Transverse colon (tissue), 4 donors: ENCODE results near the gene ACSF3. TPM values are rescaled to one million over a fixed set of nuclear protein-coding genes. Genes with fewer than 3 reads are reported as not detected.

Experiments
- DNase-seq: peaks from one replicate; pipeline ENCODE4 v3.0.0-alpha.2; 2019
- H3K27ac ChIP-seq, 4 donors: fragments of 200-600 bp; sonication (generic); 2 replicates each; pipeline ENCODE4 v1.5.1; 2016 to 2018; ENCODE audit warnings: inconsistent platforms in 4 of 4
- H3K27me3 ChIP-seq: fragments of 200-600 bp; sonication (generic); 2 replicates; pipeline ENCODE4 v1.5.1; 2017; ENCODE audit warnings: inconsistent platforms
- H3K36me3 ChIP-seq, 4 donors: fragments of 200-600 bp; sonication (generic); 2 replicates each; pipeline ENCODE4 v1.5.1; 2017 to 2019; ENCODE audit warnings: inconsistent platforms in 4 of 4
- H3K4me1 ChIP-seq, 4 donors: fragments of 200-600 bp; sonication (generic); 2 replicates each; pipeline ENCODE4 v1.5.1; 2017 to 2020; ENCODE audit warnings: inconsistent platforms in 4 of 4
- H3K4me3 ChIP-seq, 4 donors: fragments of 200-600 bp; sonication (generic); 1 replicate in 1 of 4; 2 replicates in 3 of 4; pipeline versions ENCODE4 v1.5.1 to v1.6.1; 2017 to 2019; ENCODE audit warnings: inconsistent platforms in 4 of 4
- H3K9me3 ChIP-seq, 2 donors: fragments of 200-600 bp; sonication (generic); 2 replicates each; pipeline ENCODE4 v1.5.1; 2017 to 2019; ENCODE audit warnings: inconsistent platforms in 2 of 2
- EP300 ChIP-seq: sonication (generic); formaldehyde crosslinking; IDR thresholded peaks from one replicate; pipeline ENCODE4 v1.6.1; 2017; ENCODE audit warnings: antibody characterized with exemption, low read depth
- POLR2A ChIP-seq: fragments of 450-650 bp; IDR thresholded peaks from one replicate; pipeline ENCODE4 v1.6.1; 2016; ENCODE audit warnings: antibody characterized with exemption, mild to moderate bottlenecking, moderate library complexity
- POLR2AphosphoS5 ChIP-seq, 3 donors: sonication (generic); formaldehyde crosslinking; IDR thresholded peaks; one replicate each; pipeline ENCODE4 v1.6.1; 2016; ENCODE audit warnings: antibody characterized with exemption in 3 of 3
- WGBS, 2 donors: methylation state at CpG; one replicate each; pipeline ENCODE4 v1.1.5; 2018; ENCODE audit warnings: low coverage in 1 of 2; 5-methylcytosine and 5-hydroxymethylcytosine counted together
- in situ Hi-C, 4 donors: fragments of 200-750 bp; cut with MboI; loops; one replicate each; pipeline versions ENCODE4 v1.15.0 to v1.15.1; 2017; ENCODE audit warnings: low sequenced_read_pairs in 3 of 4, low pct_ligation_motif_present in 1 of 4, low pct_unique_long_range_greater_than_20kb in 1 of 4
- intact Hi-C: fragments of 100-400 bp; cut with DNase I; formaldehyde crosslinking; loops from one replicate; pipeline ENCODE4 v1.15.1; 2023; ENCODE audit warnings: low total_unique reads
- total RNA-seq, 4 donors: library from RNA; depleted of rRNA; stranded (reverse); fragments of >200 nt; gene quantifications; one replicate each; pipeline ENCODE4 v1.1.0, GENCODE V29; 2016
- TF ChIP-seq, protein P1 (sequence below), 5 experiments: fragments of 200-600 bp in 3 of 5; fragments of 450-650 bp in 2 of 5; sonication (generic) in 3 of 5; IDR thresholded peaks; 1 replicate in 2 of 5; 2 replicates in 3 of 5; pipeline ENCODE4 v1.5.1; 2016 to 2017; ENCODE audit warnings: antibody characterized with exemption in 5 of 5, inconsistent platforms in 3 of 5, mild to moderate bottlenecking in 2 of 5, moderate library complexity in 1 of 5

Gene ACSF3
- total RNA-seq, 4 donors from 2014 or later, result 54.5 to 120 (median 75.8) TPM

- Histone ChIP-seq H3K4me3 (no peak overlapping the region), H3K27ac (no peak overlapping the region), H3K27me3 (no peaks in the 10 kb centered on the region), H3K4me1 (no peaks in the 10 kb centered on the region), H3K9me3 (peaks cover 0 to 4% of the 10 kb centered on the region in 2 donors), H3K36me3 (peaks cover 0 to 18% (median 6%) of the 10 kb centered on the region in 4 donors)
- DNase-seq, result no peak
- in situ Hi-C loops, result no loop called here
- no peak for TF ChIP-seq POLR2A
- WGBS, 2 donors, result 88 to 97% methylated on average over 6 to 25 of the region's 25 CpGs
- intact Hi-C loops, result no loop called here
These were observed 39.9 kb downstream of the ACSF3 start for GRCh38 chr16:89133457-89134127.

- intact Hi-C loops, result no loop called here
- H3K9me3 ChIP-seq, result peaks cover 0 to 2% of the 10 kb centered on the region in 2 donors
- in situ Hi-C loops, result no loop called here
- H3K27ac ChIP-seq, result no peak overlapping the region
- DNase-seq, result no peak
- 96 to 100% methylated on average over 6 to 20 of the region's 20 CpGs for WGBS, 2 donors
- no peaks in the 10 kb centered on the region for H3K4me1 ChIP-seq
- H3K36me3 ChIP-seq, result peaks cover 0 to 18% (median 6%) of the 10 kb centered on the region in 4 donors
- TF ChIP-seq POLR2A (no peak), POLR2AphosphoS5 (IDR thresholded peaks at IDR 0.05) (no peak)
- TF ChIP-seq, protein P1, sequence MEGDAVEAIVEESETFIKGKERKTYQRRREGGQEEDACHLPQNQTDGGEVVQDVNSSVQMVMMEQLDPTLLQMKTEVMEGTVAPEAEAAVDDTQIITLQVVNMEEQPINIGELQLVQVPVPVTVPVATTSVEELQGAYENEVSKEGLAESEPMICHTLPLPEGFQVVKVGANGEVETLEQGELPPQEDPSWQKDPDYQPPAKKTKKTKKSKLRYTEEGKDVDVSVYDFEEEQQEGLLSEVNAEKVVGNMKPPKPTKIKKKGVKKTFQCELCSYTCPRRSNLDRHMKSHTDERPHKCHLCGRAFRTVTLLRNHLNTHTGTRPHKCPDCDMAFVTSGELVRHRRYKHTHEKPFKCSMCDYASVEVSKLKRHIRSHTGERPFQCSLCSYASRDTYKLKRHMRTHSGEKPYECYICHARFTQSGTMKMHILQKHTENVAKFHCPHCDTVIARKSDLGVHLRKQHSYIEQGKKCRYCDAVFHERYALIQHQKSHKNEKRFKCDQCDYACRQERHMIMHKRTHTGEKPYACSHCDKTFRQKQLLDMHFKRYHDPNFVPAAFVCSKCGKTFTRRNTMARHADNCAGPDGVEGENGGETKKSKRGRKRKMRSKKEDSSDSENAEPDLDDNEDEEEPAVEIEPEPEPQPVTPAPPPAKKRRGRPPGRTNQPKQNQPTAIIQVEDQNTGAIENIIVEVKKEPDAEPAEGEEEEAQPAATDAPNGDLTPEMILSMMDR (IDR thresholded peaks at IDR 0.05), result no peak
- no peak overlapping the region for H3K4me3 ChIP-seq
- no peaks in the 10 kb centered on the region for H3K27me3 ChIP-seq
These were observed 40.6 kb downstream of the ACSF3 start for GRCh38 chr16:89134269-89134668.

DNA sequence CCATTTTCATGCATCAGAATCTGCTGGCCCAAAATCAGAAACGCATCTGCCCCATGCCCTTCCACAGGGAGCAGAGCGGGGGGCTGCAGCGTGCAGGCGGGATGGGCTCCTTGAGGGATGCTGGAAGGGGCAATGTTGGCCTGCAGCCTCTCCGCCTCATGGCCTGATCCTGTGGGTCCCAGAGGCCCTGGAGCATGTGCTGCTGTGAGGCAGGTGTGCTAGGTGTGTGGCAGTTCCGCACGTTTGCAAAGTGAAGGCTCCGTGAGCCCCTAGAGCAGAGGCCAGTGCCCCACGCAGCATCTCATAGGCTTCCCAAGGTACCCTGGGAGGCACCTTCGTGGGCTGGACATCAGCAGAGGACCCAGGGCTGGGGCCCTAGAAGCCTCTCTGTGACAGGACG lies 41.5 kb downstream of the ACSF3 start:
- Histone ChIP-seq H3K4me3 (no peak overlapping the region), H3K36me3 (peaks cover 0 to 18% (median 6%) of the 10 kb centered on the region in 4 donors), H3K4me1 (no peaks in the 10 kb centered on the region), H3K27me3 (no peaks in the 10 kb centered on the region), H3K9me3 (no peaks in the 10 kb centered on the region), H3K27ac (no peak overlapping the region)
- no peak for DNase-seq
- in situ Hi-C loops (no loop called here), intact Hi-C loops (no loop called here)
- TF ChIP-seq EP300 (no peak), POLR2A (no peak), POLR2AphosphoS5 (IDR thresholded peaks at IDR 0.05) (no peak)
- TF ChIP-seq, protein P1 (IDR thresholded peaks at IDR 0.05), result no peak
- WGBS, 2 donors, result 87 to 97% methylated on average over 3 to 11 of the region's 11 CpGs

DNA sequence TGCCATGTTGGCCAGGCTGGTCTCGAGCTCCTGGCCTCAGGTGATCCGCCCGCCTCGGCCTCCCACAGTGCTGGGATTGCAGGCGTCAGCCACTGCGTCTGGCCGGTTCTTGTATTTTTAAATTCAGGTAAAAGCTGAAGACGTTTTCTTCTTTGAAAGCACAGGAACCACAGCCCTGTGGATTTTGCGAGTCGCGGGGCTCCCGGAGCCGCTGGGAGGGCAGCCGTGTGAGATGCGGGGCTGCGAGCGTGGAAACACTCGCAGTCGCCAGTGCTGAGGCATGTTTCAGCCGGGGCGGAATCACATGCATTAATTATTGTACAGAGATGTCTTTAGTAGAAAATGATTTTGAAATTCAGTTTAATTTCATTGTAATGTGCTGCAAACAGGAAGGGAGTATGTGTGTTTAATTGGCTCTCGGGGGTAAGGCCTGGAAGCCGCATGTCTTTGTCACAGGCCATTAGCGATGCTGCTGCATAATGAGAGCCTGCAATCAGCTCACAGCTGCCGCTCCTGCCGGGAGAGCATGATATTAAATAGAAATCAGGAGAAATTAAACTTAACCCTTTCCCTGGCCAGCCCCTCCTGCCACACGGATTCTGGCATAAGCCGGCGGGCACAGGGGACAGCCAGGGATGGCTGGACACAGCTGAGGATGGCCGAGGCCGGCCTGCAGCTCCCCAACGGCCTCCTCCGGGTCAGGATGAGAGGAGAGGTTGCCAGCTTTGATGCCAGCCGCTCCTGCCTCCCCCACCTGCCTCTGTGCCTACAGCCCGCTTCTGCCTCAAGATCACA lies 42.5 kb downstream of the ACSF3 start:
- H3K36me3 ChIP-seq, result peaks cover 0 to 21% (median 9%) of the 10 kb centered on the region in 4 donors
- no peaks in the 10 kb centered on the region for H3K4me1 ChIP-seq
- no peak for TF ChIP-seq POLR2AphosphoS5 (IDR thresholded peaks at IDR 0.05)
- no peak for TF ChIP-seq EP300
- TF ChIP-seq, protein P1 (IDR thresholded peaks at IDR 0.05), result no peak
- no peak for TF ChIP-seq POLR2A
- H3K4me3 ChIP-seq, result no peak overlapping the region
- no peaks in the 10 kb centered on the region for H3K9me3 ChIP-seq
- DNase-seq, result no peak
- H3K27ac ChIP-seq, result no peak overlapping the region
- intact Hi-C loops (no loop called here), in situ Hi-C loops (no loop called here)
- no peaks in the 10 kb centered on the region for H3K27me3 ChIP-seq
- WGBS, 2 donors, result 94% methylated on average over 35 of the region's 35 CpGs; no CpG with 5 or more reads in 1 of the 2 donors
